GM19324 (cell line): ENCODE results near the gene DNASE1L3.
"Not testable (repeated sequence)": the region's sequence is repeated elsewhere in the genome, so short reads cannot be mapped to it uniquely, and the experiment has no call there.

ENCODE experiments used
- ATAC-seq: cut with Tn5 transposase; IDR thresholded peaks from one replicate; pipeline ENCODE4 v1.9.1; 2021; ENCODE audit warnings: mild to moderate bottlenecking, moderate library complexity; ENCODE audit not compliant: unreplicated experiment, low FRiP score

Gene DNASE1L3

GRCh38 chr3:58210761-58211460 lies at the start of gene DNASE1L3:
TSS of gene DNASE1L3 (minus strand) at chr3:58210972. CDS start at chr3:58210906, 66 bp downstream.
- ATAC-seq: no peak

- no peak for ATAC-seq
Measured at GRCh38 chr3:58260261-58260731, 49.5 kb upstream of the DNASE1L3 start.

GRCh38 chr3:58258392-58259055 lies 47.8 kb upstream of the DNASE1L3 start:
- ATAC-seq: no peak

- no peak for ATAC-seq
Measured at GRCh38 chr3:58256511-58256910, 45.7 kb upstream of the DNASE1L3 start.

- ATAC-seq: no peak
Measured at GRCh38 chr3:58256061-58256460, 45.3 kb upstream of the DNASE1L3 start.

- ATAC-seq: no peak
Measured at GRCh38 chr3:58254144-58254543, 43.4 kb upstream of the DNASE1L3 start.

GRCh38 chr3:58251631-58252035 lies 40.9 kb upstream of the DNASE1L3 start:
- ATAC-seq: no peak

GRCh38 chr3:58250093-58250707 lies 39.4 kb upstream of the DNASE1L3 start:
- no peak for ATAC-seq

- no peak for ATAC-seq
Measured at GRCh38 chr3:58249358-58250092, 38.8 kb upstream of the DNASE1L3 start.

- no peak for ATAC-seq
Measured at GRCh38 chr3:58246148-58247047, 35.6 kb upstream of the DNASE1L3 start.

- no peak for ATAC-seq
Measured at GRCh38 chr3:58243976-58244585, 33.3 kb upstream of the DNASE1L3 start.

- not testable (repeated sequence) for ATAC-seq
Measured at GRCh38 chr3:58242860-58243259, 32.1 kb upstream of the DNASE1L3 start.

- ATAC-seq: no peak
Measured at GRCh38 chr3:58242340-58242739, 31.6 kb upstream of the DNASE1L3 start.

GRCh38 chr3:58241306-58242044 lies 30.7 kb upstream of the DNASE1L3 start:
- ATAC-seq: no peak

- no peak for ATAC-seq
Measured at GRCh38 chr3:58238830-58239229, 28.1 kb upstream of the DNASE1L3 start.

- peak; percentile 2 for ATAC-seq
Measured at GRCh38 chr3:58237941-58238681, 27.3 kb upstream of the DNASE1L3 start.

GRCh38 chr3:58237238-58237940 lies 26.6 kb upstream of the DNASE1L3 start, which contains the start of gene ABHD6:
TSS of gene ABHD6 (plus strand) at chr3:58237792. CDS start at chr3:58256587, 18,795 bp downstream.
- ATAC-seq: peak; percentile 85
